AG10803 (cell line): ENCODE data around the gene IPO11.
"Not testable (repeated sequence)": the region's sequence is repeated elsewhere in the genome, so short reads cannot be mapped to it uniquely, and the experiment has no call there.

Experiments
- DNase-seq: peaks from one replicate; pipeline ENCODE4 v3.0.0; 2010; ENCODE audit warnings: low read depth
- H3K4me3 ChIP-seq: 2 replicates; pipeline ENCODE4 v1.5.1; 2011; ENCODE audit warnings: mild to moderate bottlenecking, low read length, control low read depth
- CTCF ChIP-seq: conservative IDR thresholded peaks from 2 replicates; pipeline ENCODE4 v1.5.1; 2011; ENCODE audit warnings: mild to moderate bottlenecking, low read length, control low read depth, inconsistent platforms

IPO11 gene

GRCh38 chr5:62509806-62510205 is 97.2 kb downstream of the IPO11 start:
- DNase-seq = no peak

GRCh38 chr5:62513085-62513484 is 100.5 kb downstream of the IPO11 start:
- DNase-seq, H3K4me3 ChIP-seq: not testable (repeated sequence)

More at GRCh38 chr5:62509806-62510205, 97.2 kb downstream of the IPO11 start:
- H3K4me3 ChIP-seq = no peak overlapping the region
- TF ChIP-seq CTCF = no peak

- no peak for TF ChIP-seq CTCF
- H3K4me3 ChIP-seq = no peak overlapping the region
- no peak for DNase-seq
These were observed 102.1 kb downstream of the IPO11 start for GRCh38 chr5:62514510-62515119.

- DNase-seq, H3K4me3 ChIP-seq: not testable (repeated sequence)
These were observed 108.2 kb downstream of the IPO11 start for GRCh38 chr5:62520812-62521211.

- no peak overlapping the region for H3K4me3 ChIP-seq
- no peak for TF ChIP-seq CTCF
These were observed 108.8 kb downstream of the IPO11 start for GRCh38 chr5:62521319-62521718.

GRCh38 chr5:62522811-62523210 is 110.2 kb downstream of the IPO11 start:
- DNase-seq = no peak
- TF ChIP-seq CTCF = no peak
- no peak overlapping the region for H3K4me3 ChIP-seq

More at GRCh38 chr5:62521319-62521718, 108.8 kb downstream of the IPO11 start:
- DNase-seq = no peak

GRCh38 chr5:62533597-62533996 is 121.0 kb downstream of the IPO11 start:
- no peak for DNase-seq
- no peak for TF ChIP-seq CTCF
- H3K4me3 ChIP-seq = no peak overlapping the region

GRCh38 chr5:62534461-62535236 is 122.1 kb downstream of the IPO11 start:
- DNase-seq = no peak
- H3K4me3 ChIP-seq = no peak overlapping the region
- TF ChIP-seq CTCF = no peak
